SK-N-SH (cell line): ENCODE results near the gene MYO10. TPM values are rescaled to one million over a fixed set of nuclear protein-coding genes. Genes with fewer than 3 reads are reported as not detected.

Experiments used
- CTCF ChIA-PET: fragments of 300-600, 350-600 bp; formaldehyde crosslinking; extraction: SDS; loops from one replicate; lab custom pipeline; 2021; lab: Yijun Ruan, JAX
- POLR2A ChIA-PET: fragments of 350-600 bp; sonication (Branson Sonifier 250); formaldehyde crosslinking; extraction: SDS; loops from one replicate; lab custom pipeline; 2020; ENCODE audit warnings: antibody characterized with exemption, inconsistent platforms; lab: Yijun Ruan, JAX
- DNase-seq: peaks from one replicate; pipeline ENCODE4 v3.0.0; 2012
- H2AFZ ChIP-seq: fragments of 200-600 bp; sonication (generic); 2 replicates; pipeline ENCODE4 v1.8.1; 2016; ENCODE audit warnings: antibody characterized with exemption, mild to moderate bottlenecking, low read depth
- H3F3A ChIP-seq: fragments of 200-600 bp; sonication (generic); replicated peaks from 2 replicates; pipeline ENCODE3; 2016; ENCODE audit warnings: antibody characterized with exemption, mild to moderate bottlenecking; ENCODE audit not compliant: insufficient read depth
- H3K27ac ChIP-seq, 2 experiments: fragments of 200-500 bp in 1 of 2; fragments of 200-600 bp in 1 of 2; sonication (Bioruptor generic) in 1 of 2; sonication (generic), shearing (Covaris generic) in 1 of 2; 2 replicates each; pipeline versions ENCODE4 v1.5.1 to v1.6.1; 2014 to 2016; ENCODE audit warnings: low read depth in 2 of 2, inconsistent platforms in 1 of 2, low read length in 1 of 2, mild to moderate bottlenecking in 1 of 2, mixed read lengths in 1 of 2
- H3K27me3 ChIP-seq: fragments of 200-600 bp; sonication (generic), shearing (Covaris generic); 2 replicates; pipeline ENCODE4 v1.6.1; 2016; ENCODE audit warnings: mixed run types; ENCODE audit not compliant: insufficient read depth
- H3K36me3 ChIP-seq, 2 experiments: fragments of 200-500 bp in 1 of 2; fragments of 200-600 bp in 1 of 2; sonication (Bioruptor generic) in 1 of 2; sonication (generic) in 1 of 2; replicated peaks in 1 of 2; 2 replicates each; pipeline versions ENCODE3 to v1.5.1; 2014 to 2016; ENCODE audit warnings: low read length in 1 of 2, mild to moderate bottlenecking in 1 of 2; ENCODE audit not compliant: insufficient read depth in 2 of 2, control insufficient read depth in 1 of 2
- H3K4me1 ChIP-seq, 2 experiments: fragments of 200-500 bp in 1 of 2; fragments of 200-600 bp in 1 of 2; sonication (Bioruptor generic) in 1 of 2; sonication (generic), shearing (Covaris generic) in 1 of 2; 2 replicates each; pipeline versions ENCODE4 v1.5.1 to v1.6.1; 2014 to 2016; ENCODE audit warnings: low read depth in 1 of 2, low read length in 1 of 2, mixed run types in 1 of 2; ENCODE audit not compliant: insufficient read depth in 2 of 2, control insufficient read depth in 1 of 2
- H3K4me2 ChIP-seq: fragments of 200-600 bp; sonication (generic), shearing (Covaris generic); 2 replicates; pipeline ENCODE4 v1.6.1; 2017; ENCODE audit warnings: mixed run types
- H3K4me3 ChIP-seq, 2 experiments: fragments of 200-500 bp in 1 of 2; fragments of 200-600 bp in 1 of 2; sonication (Bioruptor generic) in 1 of 2; sonication (generic), shearing (Covaris generic) in 1 of 2; 2 replicates each; pipeline versions ENCODE4 v1.5.1 to v1.8.1; 2014 to 2016; ENCODE audit warnings: low read depth in 2 of 2, inconsistent platforms in 1 of 2, low read length in 1 of 2, mild to moderate bottlenecking in 1 of 2, mixed read lengths in 1 of 2, moderate library complexity in 1 of 2
- H3K79me2 ChIP-seq: fragments of 200-600 bp; sonication (generic); 2 replicates; pipeline ENCODE4 v1.8.1; 2017; ENCODE audit warnings: mild to moderate bottlenecking; ENCODE audit not compliant: insufficient read depth
- H3K9ac ChIP-seq: fragments of 200-600 bp; sonication (generic); 2 replicates; pipeline ENCODE4 v1.6.1; 2017; ENCODE audit warnings: mixed run types
- H3K9me2 ChIP-seq: fragments of 200-600 bp; sonication (generic); 2 replicates; pipeline ENCODE4 v1.6.1; 2017; ENCODE audit warnings: mixed run types
- H3K9me3 ChIP-seq: fragments of 200-600 bp; sonication (generic); 2 replicates; pipeline ENCODE4 v1.6.1; 2017; ENCODE audit warnings: mixed run types, mild to moderate bottlenecking, moderate library complexity
- H4K20me1 ChIP-seq: fragments of 200-600 bp; sonication (generic); 2 replicates; pipeline ENCODE4 v1.6.1; 2017; ENCODE audit warnings: mild to moderate bottlenecking, mixed run types; ENCODE audit not compliant: insufficient read depth
- ELF1 ChIP-seq: IDR thresholded peaks from 2 replicates; pipeline ENCODE4 v1.4.0; 2012
- EP300 ChIP-seq, 2 experiments: IDR thresholded peaks; 2 replicates each; pipeline versions ENCODE4 v1.4.0 to v1.6.1; 2012; ENCODE audit warnings: borderline replicate concordance in 1 of 2, low read depth in 1 of 2, low read length in 1 of 2
- EZH2phosphoT487 ChIP-seq: fragments of 200-600 bp; sonication (generic); IDR thresholded peaks from 2 replicates; pipeline ENCODE4 v1.6.1; 2017; ENCODE audit warnings: low read depth, mixed run types, mild to moderate bottlenecking, antibody characterized with exemption, moderate library complexity, borderline replicate concordance
- FOXM1 ChIP-seq: IDR thresholded peaks from 2 replicates; pipeline ENCODE4 v1.4.0; 2012; ENCODE audit warnings: low read depth, mild to moderate bottlenecking
- GABPA ChIP-seq: IDR thresholded peaks from 2 replicates; pipeline ENCODE4 v1.4.0; 2012; ENCODE audit warnings: low read depth, mild to moderate bottlenecking
- RAD21 ChIP-seq: IDR thresholded peaks from 2 replicates; pipeline ENCODE4 v1.6.1; 2012; ENCODE audit warnings: mild to moderate bottlenecking, low read length
- RXRA ChIP-seq: IDR thresholded peaks from 2 replicates; pipeline ENCODE4 v1.4.0; 2012; ENCODE audit warnings: low read depth, mild to moderate bottlenecking, borderline replicate concordance
- WGBS: methylation state at CpG from one replicate; pipeline ENCODE4 v1.1.6; 2017; ENCODE audit warnings: low lambda C conversion rate; 5-methylcytosine and 5-hydroxymethylcytosine counted together
- polyA plus RNA-seq, 3 experiments: library from polyadenylated mRNA; depleted of rRNA; stranded (reverse); fragments of >200 nt; gene quantifications; 2 replicates each; pipeline ENCODE4 v1.2.3, GENCODE V29; 2012

The MYO10 gene
- polyA plus RNA-seq, 1 of the 3 experiments (the other 2 are of a cell fraction) = 8.1 TPM

- no peak for TF ChIP-seq RXRA
Measured at GRCh38 chr5:16944816-16945562, 8.9 kb upstream of the MYO10 start (continued).

- no peak for DNase-seq
- H3K4me2 ChIP-seq = no peak overlapping the region
- no peak overlapping the region for H3K27ac ChIP-seq
- H3K4me3 ChIP-seq = no peak overlapping the region
- peaks cover 0 to 5% of the 10 kb centered on the region in 2 experiments; a peak in 1 of 4 replicates for H3K4me1 ChIP-seq
- CTCF ChIA-PET = interaction anchor here (0.6 kb wide), 1 partner anchor 273 kb away, joined by 3 read pairs; no protein-coding TSS in a partner anchor
- H3K9me2 ChIP-seq = no peaks in the 10 kb centered on the region
- no peaks in the 10 kb centered on the region for H3K36me3 ChIP-seq
- peaks cover 6% of the 10 kb centered on the region for H3F3A ChIP-seq
- no peak overlapping the region for H2AFZ ChIP-seq
- POLR2A ChIA-PET = no interaction called here
- no peaks in the 10 kb centered on the region for H4K20me1 ChIP-seq
- TF ChIP-seq EZH2phosphoT487 (no peak), EP300 (IDR thresholded peaks at IDR 0.05; ENCODE audit: borderline replicate concordance in 1 of 2, low read depth in 1 of 2, low read length in 1 of 2) (no peak), ELF1 (no peak), RXRA (no peak)
- no peak overlapping the region for H3K9ac ChIP-seq
- no peaks in the 10 kb centered on the region for H3K27me3 ChIP-seq
- 92% methylated on average over 13 of the region's 15 CpGs for whole genome bisulfite sequencing
- no peaks in the 10 kb centered on the region for H3K79me2 ChIP-seq
- H3K9me3 ChIP-seq = no peaks in the 10 kb centered on the region
Measured at GRCh38 chr5:16943846-16944678, 8.0 kb upstream of the MYO10 start.

GRCh38 chr5:16937503-16938161, 1.5 kb upstream of the MYO10 start:
- DNase-seq = peak; percentile 27

More at GRCh38 chr5:16937503-16938161, 1.5 kb upstream of the MYO10 start:
- WGBS = 80% methylated on average over 7 of the region's 7 CpGs
- Histone ChIP-seq H3K4me3 (no peak overlapping the region), H3K4me2 (peak overlapping the region; percentile 79; the same call in 1 of the 2 replicates), H3K79me2 (peaks cover 34% of the 10 kb centered on the region), H3F3A (peaks cover 24% of the 10 kb centered on the region), H3K9me3 (no peaks in the 10 kb centered on the region), H3K27me3 (no peaks in the 10 kb centered on the region), H4K20me1 (peaks cover 21% of the 10 kb centered on the region), H2AFZ (no peak overlapping the region), H3K27ac (no peak overlapping the region), H3K36me3 (no peaks in the 10 kb centered on the region), H3K9me2 (no peaks in the 10 kb centered on the region), H3K4me1 (peaks cover 8 to 26% of the 10 kb centered on the region in 2 experiments; a peak in 2 of 4 replicates), H3K9ac (no peak overlapping the region)
- ChIA-PET POLR2A (no interaction called here), CTCF (interaction anchor here (0.8 to 2.0 kb wide), 6 partner anchors 143 to 266 kb away, joined by 3 to 7 read pairs (median 3); no protein-coding TSS in a partner anchor)
- TF ChIP-seq RAD21 (no peak), FOXM1 (no peak), GABPA (no peak)
